ENCODE data around the gene THAP4. TPM values are rescaled to one million over a fixed set of nuclear protein-coding genes. Genes with fewer than 3 reads are reported as not detected.

Gene THAP4
- total RNA-seq, 1 donor from 2014 or later: 59.1 TPM

DNA sequence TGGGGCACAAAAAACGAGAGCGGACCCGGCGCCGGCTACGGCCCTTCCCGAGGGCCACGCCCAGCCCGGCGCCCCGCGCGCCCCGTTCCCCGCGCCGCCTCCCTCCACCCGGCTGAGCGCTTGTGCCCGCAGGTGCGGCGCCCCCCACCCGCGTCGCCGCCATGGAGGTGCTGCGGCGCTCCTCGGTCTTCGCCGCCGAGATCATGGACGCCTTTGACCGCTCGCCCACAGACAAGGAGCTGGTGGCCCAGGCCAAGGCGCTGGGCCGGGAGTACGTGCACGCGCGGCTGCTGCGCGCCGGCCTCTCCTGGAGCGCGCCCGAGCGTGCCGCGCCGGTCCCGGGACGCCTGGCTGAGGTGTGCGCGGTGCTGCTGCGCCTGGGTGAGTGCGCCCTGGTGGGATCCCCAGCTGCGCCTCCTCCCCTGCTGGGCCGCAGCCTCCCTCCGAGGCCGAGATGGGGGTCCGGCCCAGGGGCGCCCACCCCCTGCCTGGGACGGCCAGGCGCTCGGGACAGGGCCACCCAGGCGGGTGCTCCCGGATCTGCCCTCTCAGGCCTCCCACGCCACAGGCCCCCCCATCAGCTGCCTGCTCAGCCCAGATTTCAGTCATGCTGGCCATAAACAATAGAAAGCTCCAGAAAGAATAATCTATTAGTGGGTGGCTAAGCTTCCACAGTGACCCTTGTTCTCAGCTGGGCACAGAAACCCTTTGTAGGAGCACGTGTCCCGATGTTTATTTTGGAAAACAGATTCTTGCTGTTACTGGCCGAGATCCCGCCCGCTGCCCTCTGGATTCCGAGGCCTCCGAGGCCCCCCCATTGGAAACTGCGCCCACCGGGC is 77.4 kb downstream of the THAP4 start:
- Mint-ChIP-seq H3K9me3 (peaks cover 3% of the 10 kb centered on the region), H3K27me3 (ENCODE audit: low read depth) (peaks cover 33% of the 10 kb centered on the region), H3K4me3 (peak overlapping the region; percentile 86), H3K36me3 (ENCODE audit: low read depth) (peaks cover 4% of the 10 kb centered on the region), H3K27ac (ENCODE audit: unreplicated experiment) (no peak overlapping the region), H3K4me1 (peaks cover 9% of the 10 kb centered on the region)
- TF ChIP-seq, protein P1, sequence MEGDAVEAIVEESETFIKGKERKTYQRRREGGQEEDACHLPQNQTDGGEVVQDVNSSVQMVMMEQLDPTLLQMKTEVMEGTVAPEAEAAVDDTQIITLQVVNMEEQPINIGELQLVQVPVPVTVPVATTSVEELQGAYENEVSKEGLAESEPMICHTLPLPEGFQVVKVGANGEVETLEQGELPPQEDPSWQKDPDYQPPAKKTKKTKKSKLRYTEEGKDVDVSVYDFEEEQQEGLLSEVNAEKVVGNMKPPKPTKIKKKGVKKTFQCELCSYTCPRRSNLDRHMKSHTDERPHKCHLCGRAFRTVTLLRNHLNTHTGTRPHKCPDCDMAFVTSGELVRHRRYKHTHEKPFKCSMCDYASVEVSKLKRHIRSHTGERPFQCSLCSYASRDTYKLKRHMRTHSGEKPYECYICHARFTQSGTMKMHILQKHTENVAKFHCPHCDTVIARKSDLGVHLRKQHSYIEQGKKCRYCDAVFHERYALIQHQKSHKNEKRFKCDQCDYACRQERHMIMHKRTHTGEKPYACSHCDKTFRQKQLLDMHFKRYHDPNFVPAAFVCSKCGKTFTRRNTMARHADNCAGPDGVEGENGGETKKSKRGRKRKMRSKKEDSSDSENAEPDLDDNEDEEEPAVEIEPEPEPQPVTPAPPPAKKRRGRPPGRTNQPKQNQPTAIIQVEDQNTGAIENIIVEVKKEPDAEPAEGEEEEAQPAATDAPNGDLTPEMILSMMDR (conservative IDR thresholded peaks at IDR 0.05): no peak
- DNase-seq (ENCODE audit: low read depth, low spot score): no peak

DNA sequence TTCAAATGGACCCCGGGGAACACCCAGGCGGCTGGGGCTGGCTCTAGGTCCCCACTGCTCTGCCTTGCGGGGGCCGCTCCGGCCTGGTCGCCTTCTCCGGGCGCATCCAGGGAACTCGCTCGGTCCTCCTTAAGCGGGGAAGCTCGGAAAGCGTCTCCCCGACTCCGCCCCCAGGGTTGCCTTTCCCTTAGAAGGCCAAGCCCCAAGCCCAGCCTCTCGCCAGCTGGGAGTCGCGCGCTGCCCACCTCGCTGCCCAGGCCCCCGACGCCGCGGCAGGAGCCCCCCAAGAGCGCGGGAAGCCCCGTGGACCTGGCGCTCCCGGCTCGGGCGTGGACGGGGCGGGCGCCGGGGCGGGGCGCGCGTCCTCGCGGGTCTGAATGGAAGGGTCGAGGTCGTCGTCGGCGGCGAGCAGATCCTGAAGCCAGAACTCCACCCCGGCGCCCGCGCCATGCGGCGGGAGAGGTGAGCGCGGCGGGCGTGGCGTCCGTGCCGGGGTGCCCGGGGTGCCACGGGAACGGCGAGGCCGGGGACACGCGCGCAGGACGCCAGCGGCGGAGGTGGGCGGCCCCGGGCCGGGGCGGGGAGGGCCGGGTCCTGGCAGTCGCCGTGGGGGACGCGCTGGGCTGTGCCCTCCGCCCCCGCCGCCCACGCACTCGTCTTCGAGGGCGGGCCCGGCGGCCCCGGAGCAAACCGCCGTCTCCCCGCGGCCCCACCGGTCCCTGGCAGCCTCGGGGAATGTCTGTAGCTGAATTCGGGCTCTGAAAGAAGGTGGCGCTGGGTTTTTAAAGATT is 78.2 kb downstream of the THAP4 start, which contains the start of gene BOK:
BOK (plus strand) TSS at position 214 of the 791 bp plus-strand sequence. CDS start 739 bp downstream, outside the sequence.
- peaks cover 33% of the 10 kb centered on the region for H3K27me3 Mint-ChIP-seq (ENCODE audit: low read depth)
- peaks cover 4% of the 10 kb centered on the region for H3K36me3 Mint-ChIP-seq (ENCODE audit: low read depth)
- H3K4me1 Mint-ChIP-seq: peaks cover 9% of the 10 kb centered on the region
- no peak within 1 kb of the TSS for H3K27ac Mint-ChIP-seq (ENCODE audit: unreplicated experiment)
- peaks cover 3% of the 10 kb centered on the region for H3K9me3 Mint-ChIP-seq
- peak; percentile 53 for DNase-seq (ENCODE audit: low read depth, low spot score)
- peak within 1 kb of the TSS; percentile 87 for H3K4me3 Mint-ChIP-seq
- TF ChIP-seq, protein P1 (conservative IDR thresholded peaks at IDR 0.05): no peak

DNA sequence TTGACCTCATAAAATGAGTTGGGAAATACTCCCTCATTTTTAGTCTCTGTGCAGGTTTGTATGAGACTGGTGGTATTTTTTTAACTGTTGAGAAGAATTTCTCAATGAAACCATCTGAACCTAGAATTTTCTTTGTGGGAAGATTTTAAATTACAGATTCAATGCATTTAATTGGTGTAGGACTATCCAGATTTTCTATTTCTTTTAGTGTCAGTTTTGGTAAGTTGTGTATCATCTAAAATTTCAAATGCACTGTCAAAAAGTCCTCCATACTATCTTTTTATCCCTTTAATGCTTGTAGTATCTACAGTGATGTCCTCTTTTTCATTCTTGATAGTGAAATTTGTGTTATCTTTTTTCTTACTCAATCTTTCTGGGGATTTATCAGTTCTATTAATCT is 80.2 kb downstream of the THAP4 start:
- peaks cover 3% of the 10 kb centered on the region for H3K9me3 Mint-ChIP-seq
- H3K36me3 Mint-ChIP-seq (ENCODE audit: low read depth): peaks cover 4% of the 10 kb centered on the region

DNA sequence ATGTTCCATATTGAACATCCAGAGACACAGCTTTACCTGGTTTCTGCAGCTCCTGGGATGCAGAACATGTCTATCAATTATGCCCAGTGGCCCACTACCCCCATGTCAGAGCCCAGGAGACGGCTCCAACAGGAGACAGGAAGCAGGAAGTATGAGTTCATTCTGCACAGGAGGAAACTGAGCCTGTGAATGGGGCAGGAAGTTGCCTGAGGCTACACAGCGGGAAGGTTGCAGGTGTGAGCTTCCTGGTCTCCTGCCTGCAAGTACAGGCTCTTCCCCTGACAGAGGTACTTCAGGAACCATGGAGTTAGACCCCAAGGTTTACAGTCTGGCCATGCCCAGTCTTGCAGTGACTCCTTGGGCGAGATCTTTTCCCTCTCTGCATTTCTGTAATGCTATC is 81.2 kb downstream of the THAP4 start:
- no peak for DNase-seq (ENCODE audit: low read depth, low spot score)
- Mint-ChIP-seq H3K36me3 (ENCODE audit: low read depth) (peaks cover 4% of the 10 kb centered on the region), H3K4me3 (no peak overlapping the region), H3K9me3 (peaks cover 3% of the 10 kb centered on the region), H3K27ac (ENCODE audit: unreplicated experiment) (no peak overlapping the region), H3K4me1 (peaks cover 9% of the 10 kb centered on the region), H3K27me3 (ENCODE audit: low read depth) (peaks cover 33% of the 10 kb centered on the region)
- TF ChIP-seq, protein P1 (conservative IDR thresholded peaks at IDR 0.05): no peak

More for the DNA sequence above, 80.2 kb downstream of the THAP4 start:
- Mint-ChIP-seq H3K27me3 (ENCODE audit: low read depth) (peaks cover 33% of the 10 kb centered on the region), H3K27ac (ENCODE audit: unreplicated experiment) (no peak overlapping the region), H3K4me3 (no peak overlapping the region), H3K4me1 (peaks cover 9% of the 10 kb centered on the region)
- TF ChIP-seq, protein P1 (conservative IDR thresholded peaks at IDR 0.05): no peak
- no peak for DNase-seq (ENCODE audit: low read depth, low spot score)

DNA sequence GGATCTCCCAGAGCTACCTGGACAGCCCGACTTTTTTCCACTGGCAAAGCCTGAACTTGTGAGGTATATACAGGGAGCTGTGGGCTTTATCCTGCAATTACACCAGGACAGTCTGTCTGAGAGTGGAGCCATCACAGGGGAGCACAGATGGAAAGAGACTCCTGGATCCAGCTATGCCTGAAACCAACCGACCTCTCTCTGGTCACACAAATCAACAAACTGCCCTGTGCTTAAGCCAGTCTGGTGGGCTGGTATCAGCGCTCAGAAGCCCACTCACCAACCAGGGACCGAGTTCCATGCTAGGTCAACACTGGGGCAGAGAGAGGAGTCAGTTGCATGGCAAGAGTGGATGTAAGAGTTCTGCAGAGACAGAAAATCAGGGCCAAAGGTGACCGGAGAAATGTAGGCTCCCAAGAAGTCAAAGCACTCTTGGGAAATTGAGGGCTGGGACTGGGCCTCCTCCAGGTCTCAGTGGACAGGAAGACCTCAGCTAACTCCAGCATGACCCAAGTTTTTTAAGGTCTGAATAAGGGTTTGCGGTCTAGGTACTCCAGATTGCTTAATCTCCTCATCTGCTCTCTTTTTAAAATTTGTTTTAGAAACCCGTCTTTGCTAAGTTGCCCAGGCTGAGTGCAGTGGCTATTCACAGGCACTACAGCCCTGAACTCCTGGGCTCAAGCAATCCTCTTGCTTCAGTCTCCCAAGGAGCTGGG is 82.2 kb downstream of the THAP4 start:
- H3K9me3 Mint-ChIP-seq: peaks cover 3% of the 10 kb centered on the region
- no peak for DNase-seq (ENCODE audit: low read depth, low spot score)
- H3K4me3 Mint-ChIP-seq: no peak overlapping the region
- peaks cover 4% of the 10 kb centered on the region for H3K36me3 Mint-ChIP-seq (ENCODE audit: low read depth)
- TF ChIP-seq, protein P1 (conservative IDR thresholded peaks at IDR 0.05): no peak
- peaks cover 25% of the 10 kb centered on the region for H3K27me3 Mint-ChIP-seq (ENCODE audit: low read depth)
- H3K27ac Mint-ChIP-seq (ENCODE audit: unreplicated experiment): no peak overlapping the region
- H3K4me1 Mint-ChIP-seq: peaks cover 6% of the 10 kb centered on the region
